HAP-1 (cell line): ENCODE results near the gene RBM23.

Experiments
- DNase-seq, 2 experiments: peaks; one replicate each; pipeline ENCODE4 v3.0.0-alpha.2; 2016 to 2020; ENCODE audit warnings: low spot score in 2 of 2
- H3K27me3 ChIP-seq: fragments of 250-450 bp; sonication (Bioruptor Pico); 2 replicates; pipeline ENCODE4 v1.5.1; 2020; ENCODE audit warnings: low read depth, mild to moderate bottlenecking, moderate library complexity
- H3K36me3 ChIP-seq: fragments of 250-450 bp; sonication (Bioruptor Pico); replicated peaks from 2 replicates; pipeline ENCODE4 v1.5.1; 2020; ENCODE audit warnings: mild to moderate bottlenecking
- H3K4me1 ChIP-seq: fragments of 250-450 bp; sonication (Bioruptor Pico); 2 replicates; pipeline ENCODE4 v1.5.1; 2020; ENCODE audit warnings: mild to moderate bottlenecking
- H3K4me3 ChIP-seq: fragments of 250-450 bp; sonication (Bioruptor Pico); 2 replicates; pipeline ENCODE4 v1.5.1; 2020; ENCODE audit warnings: mild to moderate bottlenecking, moderate library complexity
- H3K9me3 ChIP-seq: fragments of 250-450 bp; sonication (Bioruptor Pico); 2 replicates; pipeline ENCODE4 v1.5.1; 2020; ENCODE audit warnings: mild to moderate bottlenecking, moderate library complexity
- in situ Hi-C: fragments of 300-500 bp; cut with MboI; formaldehyde crosslinking; loops from 3 replicates; pipeline ENCODE4 v1.14.3; 2020; ENCODE audit warnings: low sequenced_read_pairs, inconsistent platforms, mixed read lengths

The RBM23 gene

DNA sequence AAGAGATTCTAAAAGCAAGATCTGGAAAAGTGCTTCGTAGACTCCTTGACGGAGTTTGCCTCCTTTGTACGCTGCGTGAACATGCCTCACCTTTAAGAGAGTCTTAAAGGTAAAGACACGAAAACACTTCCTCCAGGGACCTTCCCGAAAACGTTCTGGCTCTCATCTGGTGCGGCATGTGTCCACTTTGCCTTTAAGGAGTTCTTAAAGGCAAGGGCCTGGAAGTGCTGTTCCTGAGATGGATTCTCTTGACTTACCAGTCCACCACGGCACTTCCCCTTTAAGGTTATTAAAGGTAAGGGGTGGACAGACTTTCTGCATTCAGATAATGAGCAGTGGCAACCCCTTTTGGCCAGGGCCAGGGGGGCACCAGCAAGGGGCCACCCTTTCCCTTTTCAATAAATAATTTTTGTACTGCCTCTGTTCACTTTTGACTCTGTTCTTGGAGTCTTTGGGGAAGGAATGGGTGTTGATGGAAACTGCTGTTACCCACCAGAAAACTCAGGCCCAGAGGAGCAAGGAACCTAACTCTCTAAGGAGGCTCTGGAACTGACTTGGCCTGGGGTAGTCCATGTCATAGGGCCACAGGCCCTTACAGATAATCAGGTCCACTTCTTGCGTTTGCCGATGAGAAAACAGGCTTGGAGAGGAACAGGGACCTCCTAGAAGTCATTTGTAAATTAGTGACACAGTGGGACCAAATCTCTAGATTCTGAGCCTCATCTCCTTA is 31.5 kb downstream of the RBM23 start:
- no peaks in the 10 kb centered on the region for H3K36me3 ChIP-seq
- H3K27me3 ChIP-seq = no peaks in the 10 kb centered on the region
- H3K4me1 ChIP-seq = peaks cover 4% of the 10 kb centered on the region
- in situ Hi-C loops = no loop called here
- no peaks in the 10 kb centered on the region for H3K9me3 ChIP-seq
- H3K4me3 ChIP-seq = no peak overlapping the region
- DNase-seq = no peak

DNA sequence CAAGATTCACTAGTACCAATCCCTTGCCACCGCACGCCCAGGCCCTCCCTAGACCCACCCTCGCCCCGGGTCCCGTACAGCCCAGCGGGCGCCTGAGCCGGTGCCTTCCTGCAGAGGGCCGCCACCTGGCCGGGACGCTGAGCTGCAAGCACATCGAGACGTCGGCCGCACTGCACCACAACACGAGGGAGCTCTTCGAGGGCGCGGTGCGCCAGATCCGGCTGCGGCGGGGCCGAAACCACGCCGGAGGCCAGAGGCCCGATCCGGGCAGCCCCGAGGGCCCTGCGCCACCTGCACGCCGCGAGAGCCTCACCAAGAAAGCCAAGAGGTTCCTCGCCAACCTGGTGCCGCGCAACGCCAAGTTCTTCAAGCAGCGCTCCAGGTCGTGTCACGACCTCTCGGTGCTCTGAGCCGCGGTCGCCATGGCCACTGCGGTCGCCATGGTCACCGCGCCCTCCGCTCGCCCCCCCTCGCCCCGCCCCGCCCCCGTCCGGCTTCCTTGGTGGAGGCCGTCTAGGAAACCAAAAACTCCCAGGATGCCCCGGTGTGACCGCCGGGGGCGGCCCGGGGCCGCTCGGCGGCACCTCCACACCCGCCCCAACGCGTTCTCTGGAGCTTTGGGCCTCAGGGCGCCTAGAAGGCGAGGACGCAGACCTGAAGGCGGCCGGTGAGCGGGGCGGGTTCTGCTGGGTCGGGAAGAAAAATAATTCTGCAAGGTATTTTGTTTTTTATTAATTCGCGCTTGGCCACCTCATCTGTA is 32.3 kb downstream of the RBM23 start:
- in situ Hi-C loops = no loop called here

DNA sequence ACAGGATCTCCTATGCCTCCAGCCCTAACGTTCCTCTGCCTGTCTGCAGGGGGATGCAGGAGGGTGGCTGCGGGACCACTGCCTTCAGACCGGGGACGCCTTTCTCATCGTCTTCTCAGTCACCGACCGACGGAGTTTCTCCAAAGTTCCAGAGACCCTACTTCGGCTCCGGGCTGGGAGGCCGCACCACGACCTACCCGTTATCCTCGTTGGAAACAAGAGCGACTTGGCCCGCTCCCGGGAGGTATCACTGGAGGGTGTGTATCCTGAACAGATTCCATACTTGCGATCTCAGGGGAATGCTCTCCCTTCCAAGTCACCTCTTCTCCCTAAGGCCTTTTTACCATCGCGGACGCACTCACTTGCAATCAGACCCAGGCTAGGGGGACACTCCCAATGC is 33.0 kb downstream of the RBM23 start:
- H3K27me3 ChIP-seq = no peaks in the 10 kb centered on the region; the same call in 1 of the 2 replicates
- no peak for DNase-seq
- no peak overlapping the region for H3K4me3 ChIP-seq

More for the DNA sequence above, 32.3 kb downstream of the RBM23 start:
- DNase-seq = no peak
- Histone ChIP-seq H3K4me1 (peaks cover 4% of the 10 kb centered on the region), H3K27me3 (no peaks in the 10 kb centered on the region; the same call in 1 of the 2 replicates), H3K4me3 (no peak overlapping the region), H3K9me3 (no peaks in the 10 kb centered on the region), H3K36me3 (no peaks in the 10 kb centered on the region)

DNA sequence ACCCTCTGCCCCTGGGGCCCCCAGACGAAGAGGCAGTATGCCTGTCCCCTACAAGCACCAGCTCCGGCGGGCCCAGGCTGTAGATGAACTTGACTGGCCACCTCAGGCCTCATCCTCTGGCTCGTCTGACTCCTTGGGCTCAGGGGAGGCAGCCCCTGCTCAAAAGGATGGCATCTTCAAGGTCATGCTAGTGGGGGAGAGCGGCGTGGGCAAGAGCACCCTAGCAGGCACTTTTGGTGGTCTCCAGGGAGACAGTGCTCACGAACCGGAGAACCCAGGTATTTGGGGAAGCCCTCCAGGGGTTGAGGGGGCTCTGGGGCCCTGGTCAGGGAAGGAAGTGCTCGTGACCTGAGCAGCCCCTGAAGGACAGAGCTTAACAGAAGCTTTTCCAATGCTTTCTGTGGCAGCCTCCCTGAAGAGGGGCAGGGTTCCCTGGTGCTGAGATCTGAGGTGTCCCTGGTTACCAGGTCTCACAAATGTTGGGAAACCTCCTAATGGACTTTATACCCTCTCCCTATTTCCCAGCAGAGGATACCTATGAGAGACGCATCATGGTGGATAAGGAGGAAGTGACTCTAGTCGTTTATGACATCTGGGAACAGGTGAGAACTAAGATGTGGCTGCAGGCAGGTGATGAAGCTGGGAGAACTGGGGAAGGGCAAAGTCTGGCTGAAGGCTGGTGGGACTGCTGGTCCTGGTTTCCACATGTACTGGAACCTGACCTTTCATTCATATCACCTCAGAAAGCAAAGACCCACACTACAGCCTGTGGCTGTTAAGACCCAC is 34.0 kb downstream of the RBM23 start:
- Histone ChIP-seq H3K27me3 (no peaks in the 10 kb centered on the region; the same call in 1 of the 2 replicates), H3K9me3 (no peaks in the 10 kb centered on the region), H3K4me1 (peaks cover 4% of the 10 kb centered on the region), H3K36me3 (no peaks in the 10 kb centered on the region), H3K4me3 (no peak overlapping the region)
- in situ Hi-C loops = no loop called here
- no peak for DNase-seq

More for the DNA sequence above, 33.0 kb downstream of the RBM23 start:
- Histone ChIP-seq H3K9me3 (no peaks in the 10 kb centered on the region), H3K4me1 (peaks cover 4% of the 10 kb centered on the region), H3K36me3 (no peaks in the 10 kb centered on the region)
- in situ Hi-C loops = no loop called here

DNA sequence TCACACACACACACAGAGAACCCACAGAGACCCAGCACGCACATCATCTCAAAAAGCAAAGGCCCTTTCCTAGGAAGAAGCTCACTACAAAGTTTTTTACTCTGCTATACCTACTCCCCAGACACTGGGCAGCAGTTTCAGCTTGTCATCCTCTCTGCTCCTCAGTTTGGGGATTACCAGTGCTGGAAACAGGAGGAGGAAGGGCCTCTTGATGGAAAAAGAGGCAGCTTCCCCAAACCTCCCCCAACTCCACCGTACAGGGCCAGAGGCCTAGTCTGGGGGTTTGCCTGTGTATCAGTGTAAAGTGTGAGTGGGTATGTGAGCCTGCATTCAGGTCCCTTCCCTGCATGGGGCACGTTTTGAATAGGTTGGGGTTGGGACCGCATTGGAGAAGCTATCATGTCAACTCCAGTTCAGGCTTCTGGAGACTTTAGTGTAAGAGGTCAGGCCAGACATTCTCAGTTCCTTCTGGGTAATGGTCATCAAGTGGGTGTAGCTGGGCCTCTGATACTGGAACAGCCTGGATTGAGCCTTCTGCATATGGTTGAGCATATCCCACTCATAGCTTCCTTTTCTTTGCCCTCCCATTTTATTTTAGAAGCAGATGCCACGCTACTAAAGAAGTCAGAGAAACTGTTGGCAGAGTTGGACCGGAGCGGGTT is 34.7 kb downstream of the RBM23 start:
- Histone ChIP-seq H3K36me3 (no peaks in the 10 kb centered on the region), H3K9me3 (no peaks in the 10 kb centered on the region), H3K4me3 (no peak overlapping the region), H3K27me3 (no peaks in the 10 kb centered on the region; the same call in 1 of the 2 replicates), H3K4me1 (peaks cover 4% of the 10 kb centered on the region)
- DNase-seq = no peak
- in situ Hi-C loops = no loop called here

DNA sequence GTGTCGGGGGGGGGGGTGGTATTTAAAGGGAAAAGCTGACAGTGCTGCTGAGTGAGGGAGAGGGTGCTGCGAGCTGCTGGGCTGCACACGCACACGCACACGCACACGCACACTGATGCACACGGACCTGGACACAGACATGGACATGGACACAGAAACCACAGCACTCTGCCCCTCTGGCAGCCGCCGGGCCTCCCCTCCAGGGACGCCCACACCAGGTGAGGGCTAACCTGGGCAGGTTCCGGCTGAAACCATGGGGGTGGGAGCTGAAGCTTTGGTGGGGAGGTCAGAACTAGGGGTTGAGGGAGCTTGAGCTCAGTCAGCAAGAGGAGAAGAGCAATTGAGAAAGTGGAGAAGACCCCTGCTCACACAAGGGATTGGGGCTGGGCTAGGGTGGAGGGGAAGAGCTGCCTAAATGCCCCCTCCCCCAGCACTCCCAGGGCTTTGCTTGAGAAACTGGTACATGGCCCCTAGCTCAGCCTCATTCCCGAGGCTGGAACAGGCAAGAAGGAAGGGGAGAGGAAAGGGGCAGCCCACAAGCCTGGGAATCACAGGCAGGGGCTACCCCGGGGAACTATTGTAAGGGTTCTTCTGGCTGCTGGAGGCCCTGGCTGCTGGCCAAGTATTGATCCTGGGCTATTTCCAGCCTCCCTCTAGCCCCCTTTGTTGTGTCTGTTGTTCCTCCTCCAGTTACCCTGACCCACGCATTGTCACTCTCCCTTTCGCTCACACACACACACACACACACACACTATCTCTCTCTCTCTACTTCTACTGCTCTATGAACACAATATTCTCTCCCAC is 35.6 kb downstream of the RBM23 start, which contains the start of gene REM2:
Gene REM2, plus strand, starts transcription at position 50 of the 804 bp plus-strand sequence. Its CDS starts 66 bp downstream, at position 116.
- Histone ChIP-seq H3K27me3 (no peaks in the 10 kb centered on the region; the same call in 1 of the 2 replicates), H3K36me3 (no peaks in the 10 kb centered on the region), H3K4me1 (peaks cover 4% of the 10 kb centered on the region), H3K9me3 (no peaks in the 10 kb centered on the region), H3K4me3 (no peak within 1 kb of the TSS)
- peak in 1 of 2 experiments; percentile 42 for DNase-seq
- in situ Hi-C loops = no loop called here

DNA sequence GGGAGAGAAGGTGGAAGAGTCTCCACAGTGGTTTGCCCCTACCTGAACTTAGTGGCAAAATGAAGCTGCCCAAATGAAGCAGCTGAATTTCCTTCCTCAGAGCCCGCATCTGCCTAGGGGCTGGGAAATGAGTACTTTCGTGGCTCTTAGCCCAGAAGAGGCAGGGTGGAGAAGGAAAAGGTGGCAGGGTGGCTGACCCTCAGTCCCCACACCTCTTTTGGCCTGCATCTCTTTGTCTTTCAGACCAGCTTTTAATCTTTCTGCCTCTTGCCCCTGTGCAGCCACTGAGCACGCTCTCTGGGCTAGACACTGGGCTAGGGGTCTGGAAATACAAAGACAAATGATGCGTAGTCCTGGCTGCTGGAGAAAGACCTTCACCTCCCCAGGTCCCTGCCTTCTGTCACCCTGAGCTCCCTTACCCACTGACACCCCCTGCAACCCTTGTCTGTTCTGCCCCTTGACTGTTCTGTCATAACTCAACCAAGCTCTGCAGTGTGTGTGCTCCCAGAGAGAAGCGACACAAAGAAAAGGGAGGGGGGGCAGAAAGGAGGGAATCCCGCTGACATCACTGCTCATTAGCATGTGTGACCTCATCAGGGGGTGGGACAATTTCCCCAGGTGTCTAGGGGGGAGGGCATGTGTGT is 36.3 kb downstream of the RBM23 start:
- no peak overlapping the region for H3K4me3 ChIP-seq
- in situ Hi-C loops = no loop called here
- H3K9me3 ChIP-seq = no peaks in the 10 kb centered on the region
- no peaks in the 10 kb centered on the region; the same call in 1 of the 2 replicates for H3K27me3 ChIP-seq
- no peaks in the 10 kb centered on the region for H3K36me3 ChIP-seq
- peaks cover 4% of the 10 kb centered on the region for H3K4me1 ChIP-seq
- peak in 1 of 2 experiments; percentile 32 for DNase-seq

DNA sequence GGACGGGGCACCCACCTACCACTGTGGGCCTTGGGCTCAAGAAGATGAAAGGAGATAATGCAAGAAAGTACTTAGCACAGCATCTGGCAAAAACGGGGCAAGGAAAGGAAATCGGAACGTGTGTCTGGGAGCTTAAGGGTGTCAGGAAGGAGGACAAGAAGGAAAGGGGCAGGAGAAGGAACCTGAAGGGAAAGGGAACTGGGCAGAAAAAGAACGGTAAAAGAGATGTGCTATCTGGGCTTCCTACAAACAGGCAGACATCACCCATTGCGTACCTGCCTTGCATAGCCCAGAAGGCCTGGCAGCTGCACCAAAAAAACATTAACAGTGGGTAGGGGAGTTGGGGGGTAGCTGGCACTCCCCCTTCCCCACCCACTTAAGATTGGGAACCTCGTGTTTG is 36.9 kb downstream of the RBM23 start:
- Histone ChIP-seq H3K27me3 (no peaks in the 10 kb centered on the region; the same call in 1 of the 2 replicates), H3K4me1 (peaks cover 4% of the 10 kb centered on the region), H3K9me3 (no peaks in the 10 kb centered on the region), H3K36me3 (no peaks in the 10 kb centered on the region; the same call in 1 of the 2 replicates), H3K4me3 (no peak overlapping the region)
- in situ Hi-C loops = no loop called here
- no peak for DNase-seq

DNA sequence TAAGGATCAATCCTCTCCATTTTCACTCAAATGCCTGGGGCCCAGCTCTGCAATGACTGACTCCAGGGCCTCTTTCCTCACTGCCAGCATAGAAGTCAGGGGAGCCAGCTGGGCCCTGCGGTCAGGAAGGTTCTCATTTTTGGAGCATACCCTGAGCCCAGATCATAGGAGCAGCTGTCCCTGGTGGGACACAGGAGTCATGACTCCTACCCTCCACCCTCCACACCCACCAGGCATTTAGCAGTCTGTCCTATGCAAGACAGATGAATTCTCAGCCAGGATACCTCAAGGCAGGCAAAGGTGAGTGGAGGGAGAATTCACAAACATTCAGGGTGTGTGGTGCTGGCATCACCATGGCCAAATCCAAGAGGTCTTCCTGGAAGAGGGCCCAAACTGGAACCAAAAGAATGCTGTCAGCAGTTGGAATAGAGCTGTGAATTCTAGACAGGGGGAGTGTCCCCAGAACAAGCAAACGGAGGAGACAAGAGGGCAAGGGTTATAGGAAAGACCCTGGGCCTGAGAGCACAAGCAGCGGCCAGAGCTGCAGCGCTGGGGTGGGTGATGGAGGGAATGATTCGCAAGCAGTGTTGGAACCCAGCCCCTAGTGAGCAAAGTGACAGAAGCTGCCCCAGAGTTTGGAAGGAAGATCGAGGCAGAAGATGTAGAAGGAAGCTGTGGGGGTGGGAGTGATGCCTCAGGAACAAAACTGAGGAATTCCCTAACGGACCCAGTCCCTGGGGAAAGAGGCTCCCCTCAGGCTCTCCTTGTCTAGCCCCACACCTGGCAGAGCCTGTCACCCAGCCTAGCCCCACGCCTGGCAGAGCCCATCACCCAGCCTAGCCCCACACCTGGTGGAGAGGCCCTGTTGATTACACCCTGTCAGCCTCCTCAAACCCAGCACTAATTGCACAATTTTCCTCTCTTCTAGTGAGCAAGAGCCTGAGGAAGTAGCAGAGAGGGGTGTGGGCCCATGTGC is 40.4 kb downstream of the RBM23 start:
- Histone ChIP-seq H3K36me3 (peaks cover 7% of the 10 kb centered on the region; the same call in 1 of the 2 replicates), H3K9me3 (no peaks in the 10 kb centered on the region), H3K4me1 (peaks cover 4% of the 10 kb centered on the region), H3K4me3 (no peak overlapping the region), H3K27me3 (no peaks in the 10 kb centered on the region; the same call in 1 of the 2 replicates)
- in situ Hi-C loops = no loop called here
- no peak for DNase-seq

DNA sequence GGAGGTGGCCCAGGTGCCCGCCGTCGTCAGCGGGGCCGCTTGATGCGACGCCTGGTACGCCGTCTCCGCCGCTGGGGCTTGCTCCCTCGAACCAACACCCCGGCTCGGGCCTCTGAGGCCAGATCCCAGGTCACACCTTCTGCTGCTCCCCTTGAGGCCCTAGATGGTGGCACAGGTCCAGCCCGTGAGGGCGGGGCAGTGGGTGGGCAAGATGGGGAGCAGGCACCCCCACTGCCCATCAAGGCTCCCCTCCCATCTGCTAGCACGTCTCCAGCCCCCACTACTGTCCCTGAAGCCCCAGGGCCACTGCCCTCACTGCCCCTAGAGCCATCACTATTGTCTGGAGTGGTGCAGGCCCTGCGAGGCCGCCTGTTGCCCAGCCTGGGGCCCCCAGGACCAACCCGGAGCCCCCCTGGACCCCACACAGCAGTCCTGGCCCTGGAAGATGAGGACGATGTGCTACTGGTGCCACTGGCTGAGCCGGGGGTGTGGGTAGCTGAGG is 41.9 kb downstream of the RBM23 start:
- H3K36me3 ChIP-seq = peaks cover 7% of the 10 kb centered on the region; the same call in 1 of the 2 replicates
- H3K4me3 ChIP-seq = no peak overlapping the region
- no peak for DNase-seq
- 0 out of 2 replicates have a peak, but pooled peaks cover 5% of the 10 kb centered on the region for H3K4me1 ChIP-seq
- H3K9me3 ChIP-seq = no peaks in the 10 kb centered on the region
- H3K27me3 ChIP-seq = no peaks in the 10 kb centered on the region; the same call in 1 of the 2 replicates
- in situ Hi-C loops = no loop called here

DNA sequence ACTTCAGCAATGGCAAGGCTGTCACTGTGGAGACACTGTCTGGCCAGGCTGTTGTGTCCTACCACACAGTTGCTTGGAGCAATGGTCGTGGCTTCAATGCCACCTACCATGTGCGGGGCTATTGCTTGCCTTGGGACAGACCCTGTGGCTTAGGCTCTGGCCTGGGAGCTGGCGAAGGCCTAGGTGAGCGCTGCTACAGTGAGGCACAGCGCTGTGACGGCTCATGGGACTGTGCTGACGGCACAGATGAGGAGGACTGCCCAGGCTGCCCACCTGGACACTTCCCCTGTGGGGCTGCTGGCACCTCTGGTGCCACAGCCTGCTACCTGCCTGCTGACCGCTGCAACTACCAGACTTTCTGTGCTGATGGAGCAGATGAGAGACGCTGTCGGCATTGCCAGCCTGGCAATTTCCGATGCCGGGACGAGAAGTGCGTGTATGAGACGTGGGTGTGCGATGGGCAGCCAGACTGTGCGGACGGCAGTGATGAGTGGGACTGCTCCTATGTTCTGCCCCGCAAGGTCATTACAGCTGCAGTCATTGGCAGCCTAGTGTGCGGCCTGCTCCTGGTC is 43.1 kb downstream of the RBM23 start:
- H3K4me3 ChIP-seq = no peak overlapping the region
- peaks cover 7% of the 10 kb centered on the region for H3K4me1 ChIP-seq
- H3K9me3 ChIP-seq = no peaks in the 10 kb centered on the region
- in situ Hi-C loops = no loop called here
- DNase-seq = no peak
- no peaks in the 10 kb centered on the region for H3K27me3 ChIP-seq
- H3K36me3 ChIP-seq = peaks cover 7% of the 10 kb centered on the region; the same call in 1 of the 2 replicates
